Central memory CD8-positive, alpha-beta T cell (primary cell): ENCODE results near the gene SLC17A2.

Source experiments
- ATAC-seq: fragments of 150-1000 bp; cut with Tn5 transposase; replicated peaks from 2 replicates; pipeline ENCODE4 v1.10.0; 2022; ENCODE audit warnings: mild to moderate bottlenecking, moderate FRiP score, moderate number of reproducible peaks; ENCODE audit not compliant: poor library complexity, severe bottlenecking; ENCODE audit errors: extremely low read depth
- DNase-seq, 2 donors: peaks; one replicate each; pipeline ENCODE4 v3.0.0; 2021; ENCODE audit warnings: low spot score in 2 of 2
- H3K27ac Mint-ChIP-seq: one replicate; pipeline ENCODE4 v1.8.0; 2022; ENCODE audit warnings: low read depth, mild to moderate bottlenecking, moderate library complexity, mixed read lengths
- H3K27me3 Mint-ChIP-seq: one replicate; pipeline ENCODE4 v1.8.0; 2022; ENCODE audit warnings: mixed read lengths
- H3K36me3 Mint-ChIP-seq: one replicate; pipeline ENCODE4 v1.8.0; 2022; ENCODE audit warnings: mild to moderate bottlenecking, moderate library complexity, mixed read lengths; ENCODE audit not compliant: insufficient read depth
- H3K4me1 Mint-ChIP-seq: one replicate; pipeline ENCODE4 v1.8.0; 2022; ENCODE audit warnings: mixed read lengths
- H3K4me3 Mint-ChIP-seq: one replicate; pipeline ENCODE4 v1.8.0; 2022; ENCODE audit warnings: mild to moderate bottlenecking, moderate library complexity, mixed read lengths
- H3K9me3 Mint-ChIP-seq: one replicate; pipeline ENCODE4 v1.8.0; 2022; ENCODE audit warnings: mixed read lengths

Gene SLC17A2

DNA sequence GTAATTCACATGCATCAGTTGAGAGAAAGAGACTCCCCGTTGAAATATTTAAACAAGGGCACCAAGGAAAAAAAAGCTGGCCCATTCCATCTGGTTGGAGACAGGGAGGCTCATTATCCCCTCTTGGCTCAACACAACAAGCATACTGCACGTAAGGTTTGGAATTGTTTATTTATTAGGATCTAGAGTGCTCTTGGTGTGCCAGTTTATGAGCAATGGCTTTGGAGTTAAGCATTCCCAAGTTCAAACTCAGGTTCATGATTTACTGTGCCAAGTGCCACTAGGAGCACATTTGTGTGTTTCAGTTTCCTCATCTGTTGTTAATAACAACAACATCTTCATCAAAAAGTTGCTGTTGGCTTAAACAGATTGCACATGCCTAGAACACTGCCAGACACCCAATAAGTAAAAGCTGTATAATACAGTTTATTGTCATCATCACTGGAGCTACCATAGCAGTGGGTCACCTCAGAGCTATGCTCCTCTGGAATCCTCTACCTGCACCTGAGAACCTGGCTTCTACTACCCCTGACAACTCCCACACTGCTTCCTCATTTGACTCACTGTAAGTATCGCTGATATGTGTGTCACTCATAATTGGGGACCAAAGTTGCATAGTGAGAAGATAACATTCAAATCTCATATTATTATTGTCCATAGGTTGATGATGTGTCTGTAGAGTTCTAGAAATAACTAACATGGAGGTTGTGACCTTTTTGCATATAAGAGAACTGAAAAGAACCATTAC is 61.9 kb downstream of the SLC17A2 start:
- peaks cover 13% of the 10 kb centered on the region for H3K9me3 Mint-ChIP-seq
- H3K27ac Mint-ChIP-seq: no peak overlapping the region
- no peak overlapping the region for H3K4me3 Mint-ChIP-seq
- peaks cover 12% of the 10 kb centered on the region for H3K27me3 Mint-ChIP-seq
- no peak for ATAC-seq
- peaks cover 11% of the 10 kb centered on the region for H3K36me3 Mint-ChIP-seq
- no peak for DNase-seq
- peaks cover 50% of the 10 kb centered on the region for H3K4me1 Mint-ChIP-seq

DNA sequence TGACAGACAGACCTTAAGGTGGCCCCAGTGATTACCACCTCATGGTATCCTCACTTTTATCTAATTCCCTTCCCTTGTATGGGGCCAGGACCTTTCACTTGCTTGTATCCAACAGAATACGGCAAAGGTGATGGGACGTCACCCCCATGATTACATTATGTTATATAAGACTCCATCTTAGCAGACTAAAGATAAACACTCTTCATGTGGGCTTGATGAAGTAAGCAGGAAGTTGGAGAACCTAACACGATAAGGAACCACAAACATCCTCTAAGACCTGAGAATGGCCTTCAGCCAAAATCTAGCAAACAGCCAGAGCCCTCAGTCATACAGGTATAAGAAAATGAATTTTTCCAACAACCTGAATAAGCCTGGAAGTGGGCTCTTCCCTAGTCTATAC is 64.5 kb downstream of the SLC17A2 start:
- Mint-ChIP-seq H3K27me3 (peaks cover 15% of the 10 kb centered on the region), H3K4me3 (peak overlapping the region; percentile 43), H3K36me3 (peaks cover 8% of the 10 kb centered on the region), H3K9me3 (peaks cover 13% of the 10 kb centered on the region), H3K4me1 (peaks cover 38% of the 10 kb centered on the region), H3K27ac (peak overlapping the region; percentile 84)
- ATAC-seq (peak; percentile 97), DNase-seq (peak in 1 of 2 donors; percentile 34)

DNA sequence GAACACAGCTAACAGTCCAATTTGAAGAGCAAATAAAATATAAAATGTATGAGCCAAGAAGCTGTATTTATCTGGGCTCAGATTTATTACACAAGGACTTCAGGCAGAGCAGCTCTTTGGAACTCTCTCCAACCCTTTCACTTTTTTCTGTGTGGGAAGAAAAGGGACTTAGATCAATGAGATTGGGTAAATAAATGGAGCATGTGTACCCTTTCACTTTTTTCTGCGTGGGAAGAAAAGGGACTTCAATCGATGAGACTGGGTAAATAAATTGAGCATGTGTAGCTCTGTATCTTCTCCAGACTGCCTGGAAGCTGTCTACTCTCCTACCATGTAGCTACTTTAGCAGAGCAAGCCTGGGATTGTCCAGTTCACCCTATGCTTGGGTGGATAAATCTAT is 67.1 kb downstream of the SLC17A2 start:
- H3K27me3 Mint-ChIP-seq: peaks cover 21% of the 10 kb centered on the region
- H3K27ac Mint-ChIP-seq: no peak overlapping the region
- H3K4me3 Mint-ChIP-seq: no peak overlapping the region
- peaks cover 8% of the 10 kb centered on the region for H3K36me3 Mint-ChIP-seq
- no peak for DNase-seq
- H3K4me1 Mint-ChIP-seq: peaks cover 40% of the 10 kb centered on the region
- no peak for ATAC-seq
- peaks cover 13% of the 10 kb centered on the region for H3K9me3 Mint-ChIP-seq
